Measurements from ENCODE around the gene TRIP12. TPM values are rescaled to one million over a fixed set of nuclear protein-coding genes. Genes with fewer than 3 reads are reported as not detected.
A peak's percentile ranks its signal among the peaks of the same experiment; 100 is the strongest.

The TRIP12 gene
- total RNA-seq, 1 experiment from 2014 or later: 175 TPM

DNA sequence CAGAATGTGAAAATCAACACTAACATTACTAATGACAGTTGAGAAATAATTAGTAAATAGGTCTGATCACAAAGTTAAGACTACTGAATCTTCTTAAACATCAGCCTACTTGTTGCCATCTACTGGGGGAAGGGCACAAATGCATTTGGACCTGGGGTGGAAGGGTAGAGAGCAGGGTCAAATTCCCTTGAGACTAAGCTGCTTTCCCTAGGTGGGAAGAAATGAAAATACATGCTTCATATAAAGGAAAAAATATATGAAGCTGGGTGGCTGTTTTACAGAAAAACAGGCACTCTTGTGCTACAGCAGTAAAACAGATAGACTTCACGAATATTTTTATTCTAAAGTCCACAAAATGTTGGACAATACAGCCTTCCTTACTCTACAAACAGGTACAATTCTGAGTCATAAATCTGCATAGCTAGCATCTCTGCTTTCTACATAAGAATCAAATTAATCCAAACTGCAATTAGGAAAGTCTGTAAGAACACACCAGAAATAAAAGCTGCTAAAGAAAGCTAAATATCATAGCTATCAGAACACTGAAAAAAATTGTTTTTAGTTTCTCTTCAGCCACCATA is 10.9 kb downstream of the TRIP12 start:
- ChIA-PET RAD21 (ENCODE audit: low non-redundant PET in 1 of 2, low total read pairs in 2 of 2, uncharacterized antibody in 2 of 2, unreplicated experiment in 2 of 2) (interaction anchor here in 1 of 2 experiments (1.5 kb wide), 1 partner anchor 110 kb away, joined by 5 read pairs; no protein-coding TSS in a partner anchor), CTCF (interaction anchor here (0.9 to 2.2 kb wide), 3 partner anchors 9 to 110 kb away, joined by 3 to 12 read pairs (median 10); no protein-coding TSS in a partner anchor), POLR2A (interaction anchor here (1.7 kb wide), 1 partner anchor 11 kb away, joined by 7 read pairs; the partner anchor contains the start of gene TRIP12)
- ATAC-seq (peak; percentile 87), DNase-seq (ENCODE audit: low read depth, low spot score) (no peak)
- H3K9ac ChIP-seq (ENCODE audit: low read length): no peak overlapping the region
- H3K9me2 ChIP-seq (ENCODE audit: insufficient read depth): no peaks in the 10 kb centered on the region
- H3K9me3 ChIP-seq (ENCODE audit: control insufficient read depth in 1 of 2, insufficient read depth in 1 of 2, low read depth in 1 of 2, low read length in 2 of 2): no peaks in the 10 kb centered on the region
- TF ChIP-seq EZH2phosphoT487 (IDR thresholded peaks at IDR 0.05; ENCODE audit: borderline replicate concordance): no peak
- TF ChIP-seq RAD21 (IDR thresholded peaks at IDR 0.05; ENCODE audit: low read depth): peak; percentile 49
- TF ChIP-seq, protein P1, sequence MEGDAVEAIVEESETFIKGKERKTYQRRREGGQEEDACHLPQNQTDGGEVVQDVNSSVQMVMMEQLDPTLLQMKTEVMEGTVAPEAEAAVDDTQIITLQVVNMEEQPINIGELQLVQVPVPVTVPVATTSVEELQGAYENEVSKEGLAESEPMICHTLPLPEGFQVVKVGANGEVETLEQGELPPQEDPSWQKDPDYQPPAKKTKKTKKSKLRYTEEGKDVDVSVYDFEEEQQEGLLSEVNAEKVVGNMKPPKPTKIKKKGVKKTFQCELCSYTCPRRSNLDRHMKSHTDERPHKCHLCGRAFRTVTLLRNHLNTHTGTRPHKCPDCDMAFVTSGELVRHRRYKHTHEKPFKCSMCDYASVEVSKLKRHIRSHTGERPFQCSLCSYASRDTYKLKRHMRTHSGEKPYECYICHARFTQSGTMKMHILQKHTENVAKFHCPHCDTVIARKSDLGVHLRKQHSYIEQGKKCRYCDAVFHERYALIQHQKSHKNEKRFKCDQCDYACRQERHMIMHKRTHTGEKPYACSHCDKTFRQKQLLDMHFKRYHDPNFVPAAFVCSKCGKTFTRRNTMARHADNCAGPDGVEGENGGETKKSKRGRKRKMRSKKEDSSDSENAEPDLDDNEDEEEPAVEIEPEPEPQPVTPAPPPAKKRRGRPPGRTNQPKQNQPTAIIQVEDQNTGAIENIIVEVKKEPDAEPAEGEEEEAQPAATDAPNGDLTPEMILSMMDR (IDR thresholded peaks at IDR 0.05 in 2 of 3, conservative IDR thresholded peaks at IDR 0.05 in 1 of 3; ENCODE audit: borderline replicate concordance in 1 of 3, insufficient read depth in 1 of 3, low read depth in 2 of 3, low read length in 2 of 3): peak; percentile 34 to 46 (median 36); a peak in 5 of 6 replicates
- H3K4me3 ChIP-seq (replicated peaks in 1 of 2; ENCODE audit: low read depth in 1 of 2, low read length in 2 of 2): no peak overlapping the region
- H4K20me1 ChIP-seq (ENCODE audit: insufficient read depth): peaks cover 10% of the 10 kb centered on the region; the same call in 1 of the 2 replicates
- H2AFZ ChIP-seq (ENCODE audit: low read depth, low read length, poor library complexity, severe bottlenecking): no peak overlapping the region
- H3K27me3 ChIP-seq (ENCODE audit: insufficient read depth, low read length): no peaks in the 10 kb centered on the region
- H3K79me2 ChIP-seq (ENCODE audit: insufficient read depth, low read length): peaks cover 92% of the 10 kb centered on the region
- peaks cover 9 to 10% of the 10 kb centered on the region in 2 experiments; a peak in 2 of 4 replicates for H3K4me1 ChIP-seq (ENCODE audit: control insufficient read depth in 1 of 2, insufficient read depth in 2 of 2, low read length in 2 of 2)
- no TSS peak for BruUV-seq (replicated peaks)
- peaks cover 0 to 4% of the 10 kb centered on the region in 2 experiments; a peak in 1 of 4 replicates for H3K36me3 ChIP-seq (ENCODE audit: control insufficient read depth in 1 of 2, insufficient read depth in 2 of 2, low read length in 2 of 2)
- H3K4me2 ChIP-seq (ENCODE audit: low read length): no peak overlapping the region
- intact Hi-C loops (cut with micrococcal nuclease): loop anchor here (1.0 kb wide), 1 partner anchor 110 kb away; no protein-coding TSS in a partner anchor
- H3K27ac ChIP-seq (ENCODE audit: low read depth, low read length): no peak overlapping the region
